ENCODE results near the gene ZNF469.

- TF ChIP-seq CTCF (IDR thresholded peaks at IDR 0.05; ENCODE audit: low read depth, low read length), result no peak
- TF ChIP-seq EZH2phosphoT487 (IDR thresholded peaks at IDR 0.05; ENCODE audit: low read depth), result no peak
Measured at GRCh38 chr16:88380619-88381018, 2.1 kb upstream of the ZNF469 start.
